ENCODE results near the gene MARK3.
A peak's percentile ranks its signal among the peaks of the same experiment; 100 is the strongest.

Gene MARK3

GRCh38 chr14:103516426-103517173, 131.4 kb downstream of the MARK3 start:
- no peak overlapping the region for H3K9ac ChIP-seq
- H3K27me3 ChIP-seq (ENCODE audit: insufficient read depth, low read depth) = no peaks in the 10 kb centered on the region
- no peak for TF ChIP-seq CTCF (conservative IDR thresholded peaks at IDR 0.05; ENCODE audit: low read depth, low read length)
- no peaks in the 10 kb centered on the region for H3K79me2 ChIP-seq (ENCODE audit: insufficient read depth, low read depth)
- no peak overlapping the region for H3K4me2 ChIP-seq
- no peaks in the 10 kb centered on the region for H3K36me3 ChIP-seq (ENCODE audit: insufficient read depth)
- H3K4me3 ChIP-seq (IDR thresholded peaks at IDR 0.05; ENCODE audit: insufficient read depth, low read depth, low read length) = no peak overlapping the region
- H4K20me1 ChIP-seq (ENCODE audit: insufficient read depth) = no peaks in the 10 kb centered on the region
- no peak overlapping the region for H3K27ac ChIP-seq
- H3K4me1 ChIP-seq (ENCODE audit: low read depth, poor library complexity, severe bottlenecking) = peaks cover 8% of the 10 kb centered on the region
- no peak overlapping the region for H2AFZ ChIP-seq (ENCODE audit: low read depth)

GRCh38 chr14:103517174-103517566, 132.0 kb downstream of the MARK3 start:
- H3K4me3 ChIP-seq (IDR thresholded peaks at IDR 0.05; ENCODE audit: insufficient read depth, low read depth, low read length) = no peak overlapping the region
- no peak overlapping the region for H3K27ac ChIP-seq
- no peak overlapping the region for H3K9ac ChIP-seq
- no peaks in the 10 kb centered on the region for H3K79me2 ChIP-seq (ENCODE audit: insufficient read depth, low read depth)
- no peak overlapping the region for H2AFZ ChIP-seq (ENCODE audit: low read depth)
- TF ChIP-seq CTCF (conservative IDR thresholded peaks at IDR 0.05; ENCODE audit: low read depth, low read length) = no peak
- H3K36me3 ChIP-seq (ENCODE audit: insufficient read depth) = no peaks in the 10 kb centered on the region
- H4K20me1 ChIP-seq (ENCODE audit: insufficient read depth) = no peaks in the 10 kb centered on the region
- no peaks in the 10 kb centered on the region for H3K27me3 ChIP-seq (ENCODE audit: insufficient read depth, low read depth)
- no peak overlapping the region for H3K4me2 ChIP-seq
- H3K4me1 ChIP-seq (ENCODE audit: low read depth, poor library complexity, severe bottlenecking) = peaks cover 8% of the 10 kb centered on the region

- no peak overlapping the region for H3K9ac ChIP-seq
- H3K4me3 ChIP-seq (IDR thresholded peaks at IDR 0.05; ENCODE audit: insufficient read depth, low read depth, low read length) = no peak overlapping the region
- H3K4me2 ChIP-seq = no peak overlapping the region
- H2AFZ ChIP-seq (ENCODE audit: low read depth) = no peak overlapping the region
- no peaks in the 10 kb centered on the region for H3K36me3 ChIP-seq (ENCODE audit: insufficient read depth)
- no peaks in the 10 kb centered on the region for H4K20me1 ChIP-seq (ENCODE audit: insufficient read depth)
- TF ChIP-seq CTCF (conservative IDR thresholded peaks at IDR 0.05; ENCODE audit: low read depth, low read length) = no peak
- H3K27me3 ChIP-seq (ENCODE audit: insufficient read depth, low read depth) = no peaks in the 10 kb centered on the region
- H3K27ac ChIP-seq = no peak overlapping the region
- H3K4me1 ChIP-seq (ENCODE audit: low read depth, poor library complexity, severe bottlenecking) = peaks cover 8% of the 10 kb centered on the region
- H3K79me2 ChIP-seq (ENCODE audit: insufficient read depth, low read depth) = no peaks in the 10 kb centered on the region
These were observed 132.7 kb downstream of the MARK3 start for GRCh38 chr14:103517721-103518421.

- Histone ChIP-seq H3K36me3 (ENCODE audit: insufficient read depth) (no peaks in the 10 kb centered on the region), H4K20me1 (ENCODE audit: insufficient read depth) (no peaks in the 10 kb centered on the region), H3K27me3 (ENCODE audit: insufficient read depth, low read depth) (no peaks in the 10 kb centered on the region), H3K79me2 (ENCODE audit: insufficient read depth, low read depth) (no peaks in the 10 kb centered on the region), H2AFZ (ENCODE audit: low read depth) (no peak overlapping the region), H3K4me2 (no peak overlapping the region), H3K4me3 (IDR thresholded peaks at IDR 0.05; ENCODE audit: insufficient read depth, low read depth, low read length) (no peak overlapping the region), H3K27ac (no peak overlapping the region), H3K4me1 (ENCODE audit: low read depth, poor library complexity, severe bottlenecking) (peaks cover 8% of the 10 kb centered on the region), H3K9ac (no peak overlapping the region)
- peak; percentile 72 for TF ChIP-seq CTCF (conservative IDR thresholded peaks at IDR 0.05; ENCODE audit: low read depth, low read length)
These were observed 133.3 kb downstream of the MARK3 start for GRCh38 chr14:103518422-103519042.

Measured in KMS-11 (cell line).